ENCODE results near the gene TBC1D5.

- TF ChIP-seq CTCF (conservative IDR thresholded peaks at IDR 0.05 in 1 of 2, IDR thresholded peaks at IDR 0.05 in 1 of 2; ENCODE audit: extremely low read depth in 1 of 2, insufficient read depth in 1 of 2, low read depth in 1 of 2, low read length in 2 of 2) (no peak), EZH2 (IDR thresholded peaks at IDR 0.05; ENCODE audit: borderline replicate concordance, low read length) (no peak)
Measured at GRCh38 chr3:17158941-17159682, 583.3 kb downstream of the TBC1D5 start.

Measured in mammary epithelial cell (primary cell).